ENCODE measurements around the gene EEFSEC. TPM values are rescaled to one million over a fixed set of nuclear protein-coding genes. Genes with fewer than 3 reads are reported as not detected.

The EEFSEC gene
- total and polyA plus RNA-seq, 2 of the 8 experiments (the other 6 are each of a cell fraction or from before 2014, with no cell fraction given) = 13.1 to 19.8 TPM

GRCh38 chr3:128235207-128235926 is 82.1 kb downstream of the EEFSEC start:
- H3K23me2 ChIP-seq (ENCODE audit: low read depth, low read length) = no peaks in the 10 kb centered on the region
- no peak overlapping the region for H2BK15ac ChIP-seq (ENCODE audit: low read length)
- peaks cover 0 to 5% (median 2%) of the 10 kb centered on the region in 4 experiments; a peak in 4 of 7 replicates for H3K4me1 ChIP-seq (replicated peaks in 1 of 4; ENCODE audit: control insufficient read depth in 3 of 4, insufficient read depth in 4 of 4, low read length in 3 of 4)
- H4K91ac ChIP-seq (replicated peaks; ENCODE audit: insufficient read length, low read length) = no peak overlapping the region
- no peak overlapping the region for H3K14ac ChIP-seq (ENCODE audit: insufficient read length)
- H3K9ac ChIP-seq (replicated peaks in 1 of 4; ENCODE audit: extremely low read depth in 1 of 4, low read depth in 3 of 4, low read length in 3 of 4) = no peak overlapping the region
- H3K56ac ChIP-seq (replicated peaks; ENCODE audit: insufficient read length, low read depth, low read length) = no peak overlapping the region
- no peak overlapping the region for H3K4me3 ChIP-seq (ENCODE audit: extremely low read depth in 1 of 4, insufficient read depth in 2 of 4, low read depth in 3 of 4, low read length in 4 of 4)
- H4K20me1 ChIP-seq (replicated peaks in 1 of 2; ENCODE audit: control insufficient read depth in 1 of 2, insufficient read depth in 2 of 2, low read length in 2 of 2) = no peaks in the 10 kb centered on the region
- peaks cover 5% of the 10 kb centered on the region; the same call in 1 of the 2 replicates for H3K79me1 ChIP-seq (ENCODE audit: low read depth, low read length)
- H3K9me3 ChIP-seq (ENCODE audit: insufficient read depth in 2 of 2, low read depth in 1 of 2, low read length in 1 of 2) = no peaks in the 10 kb centered on the region
- H3K23ac ChIP-seq (ENCODE audit: insufficient read length) = no peak overlapping the region
- H2BK120ac ChIP-seq (replicated peaks; ENCODE audit: low read depth, low read length) = no peak overlapping the region
- FAIRE-seq = no peak
- ChIA-PET POLR2A (ENCODE audit: partially characterized antibody) (no interaction called here), CTCF (ENCODE audit: partially characterized antibody) (interaction anchor here (0.9 to 6.6 kb wide), 6 partner anchors 10 to 263 kb away, joined by 3 to 43 read pairs (median 3); no protein-coding TSS in a partner anchor)
- WGBS, 2 experiments (ENCODE audit: extremely low coverage in 1 of 2, insufficient coverage in 1 of 2, insufficient read length in 1 of 2, insufficient replicate concordance in 2 of 2, low coverage in 1 of 2, low lambda C conversion rate in 2 of 2, missing lambda C conversion rate in 1 of 2) = 84% methylated on average over 11 of the region's 11 CpGs; no CpG with 5 or more reads in 1 of the 2 experiments
- TF ChIP-seq BACH1 (IDR thresholded peaks at IDR 0.05; ENCODE audit: low read length) (0 out of 2 replicates have a peak, but pooled peaks have one; percentile 20), FOSL1 (IDR thresholded peaks at IDR 0.05; ENCODE audit: insufficient read depth, low read depth, low read length) (no peak)
- H3K4me2 ChIP-seq (ENCODE audit: insufficient read depth in 1 of 2, low read depth in 2 of 2, low read length in 2 of 2) = no peak overlapping the region
- no peaks in the 10 kb centered on the region for H3K27me3 ChIP-seq (replicated peaks in 1 of 4; ENCODE audit: control insufficient read depth in 3 of 4, extremely low read depth in 1 of 4, insufficient read depth in 3 of 4, low read length in 3 of 4)
- H3K18ac ChIP-seq (ENCODE audit: extremely low read depth, low read length) = no peak overlapping the region
- H4K8ac ChIP-seq (ENCODE audit: extremely low read depth, insufficient read depth, low read length) = peak overlapping the region; percentile 22; the same call in 1 of the 2 replicates
- no peak overlapping the region for H2BK20ac ChIP-seq (ENCODE audit: low read length)
- no peak for DNase-seq (ENCODE audit: low read depth in 1 of 2, low spot score in 2 of 2)
- no peak overlapping the region for H2BK12ac ChIP-seq (ENCODE audit: low read depth, low read length)
- H2AFZ ChIP-seq (ENCODE audit: low read length) = no peak overlapping the region
- H3K36me3 ChIP-seq (ENCODE audit: control insufficient read depth in 2 of 4, insufficient read depth in 4 of 4, low read length in 3 of 4) = no peaks in the 10 kb centered on the region
- no peak overlapping the region for H3K27ac ChIP-seq (ENCODE audit: low read depth, low read length)
- no peak overlapping the region for H4K5ac ChIP-seq (ENCODE audit: insufficient read length, low read depth, low read length)
- no peaks in the 10 kb centered on the region for H3K79me2 ChIP-seq (ENCODE audit: control insufficient read depth in 1 of 2, insufficient read depth in 2 of 2, low read length in 2 of 2)
- H2BK5ac ChIP-seq (ENCODE audit: low read depth, low read length) = no peak overlapping the region
- H2AK5ac ChIP-seq (ENCODE audit: low read depth, low read length) = no peak overlapping the region
- no peak overlapping the region for H3K4ac ChIP-seq (replicated peaks; ENCODE audit: insufficient read length, low read depth, low read length)
